Stimulated activated CD8-positive, alpha-beta memory T cell treated with anti-CD3 and anti-CD28 coated beads, Interleukin-12 subunit alpha, Interleukin-12 subunit beta, amount 100 ng/mL, for 4 hours (primary cell): ENCODE data around the gene HS6ST1.

Source experiments
- DNase-seq: peaks from one replicate; pipeline ENCODE4 v3.0.0-alpha.2; 2020; ENCODE audit warnings: low read depth

HS6ST1 gene

DNA sequence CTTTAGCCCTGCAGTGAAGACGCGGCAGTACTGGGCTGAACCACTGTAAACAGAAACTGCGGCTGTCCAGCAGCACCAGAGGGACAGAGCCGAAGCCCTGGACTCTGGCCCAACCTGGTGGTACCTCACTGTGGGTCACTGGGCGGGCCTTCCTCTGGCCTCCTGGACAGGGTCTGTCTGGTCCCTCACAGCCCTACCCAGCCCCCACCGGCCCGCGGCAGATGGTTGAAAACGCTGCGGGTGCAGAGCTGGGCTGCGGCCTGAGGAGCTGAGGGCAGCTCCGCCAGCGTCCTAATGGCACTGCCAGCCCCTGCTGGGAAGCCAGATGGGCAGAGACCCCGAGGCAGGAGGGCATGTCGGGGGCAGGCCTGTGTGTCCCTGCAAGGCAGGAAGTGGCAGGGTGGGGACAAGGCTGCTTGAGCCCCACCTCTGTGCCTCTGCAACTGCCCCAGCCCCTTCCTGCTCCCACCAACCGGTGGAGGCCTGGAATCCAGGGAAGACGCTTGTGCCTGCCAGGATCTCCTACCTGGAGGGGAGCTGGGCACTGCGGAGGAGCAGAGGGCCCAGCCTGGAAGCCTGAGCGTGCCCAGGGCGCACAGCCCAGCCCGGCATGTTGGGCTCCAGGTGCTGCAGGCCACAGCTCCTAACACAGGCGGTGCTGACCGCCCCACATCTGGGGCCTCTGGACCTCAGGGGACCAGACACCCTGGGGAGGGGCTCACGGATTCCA lies 36.3 kb downstream of the HS6ST1 start:
- no peak for DNase-seq

DNA sequence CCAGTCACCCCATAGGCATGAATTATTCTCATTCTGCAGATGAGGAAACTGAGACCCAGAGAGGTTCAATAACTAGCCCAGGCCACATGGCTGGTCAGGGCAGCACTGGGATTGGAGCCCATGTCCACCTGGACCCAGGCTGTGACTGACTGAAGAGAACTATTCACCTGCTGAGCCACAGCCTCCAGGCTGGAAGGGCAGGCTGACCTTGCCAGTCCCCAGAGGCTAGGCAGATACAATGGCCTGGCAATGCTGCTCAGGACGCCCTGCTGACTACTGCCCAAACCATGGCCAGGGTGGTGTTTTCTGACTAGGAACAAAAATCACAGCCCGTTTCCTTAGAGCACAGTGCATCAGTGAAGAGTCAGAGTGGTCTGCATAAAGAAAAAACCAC lies 36.8 kb downstream of the HS6ST1 start:
- no peak for DNase-seq

DNA sequence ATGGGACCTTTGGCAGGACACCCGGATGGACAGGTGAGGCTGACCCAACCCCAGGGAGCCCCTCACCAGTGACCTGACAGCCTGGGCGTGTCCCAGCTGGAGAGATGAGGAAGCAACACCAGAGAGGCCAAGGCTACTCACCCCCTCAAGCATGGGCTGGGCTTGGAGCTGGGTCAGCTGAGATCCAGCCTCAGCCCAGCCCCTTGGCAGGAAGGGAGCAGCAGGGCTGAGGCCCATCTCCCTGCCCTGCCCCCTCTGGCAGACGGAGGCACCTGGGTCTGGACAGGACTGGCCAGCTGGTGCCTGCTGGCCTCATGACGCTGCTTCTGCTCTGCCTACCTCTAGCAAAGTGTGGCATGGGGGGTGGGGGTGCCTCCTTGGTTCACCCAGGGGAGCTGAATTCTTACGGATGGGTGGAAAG lies 37.8 kb downstream of the HS6ST1 start:
- no peak for DNase-seq

DNA sequence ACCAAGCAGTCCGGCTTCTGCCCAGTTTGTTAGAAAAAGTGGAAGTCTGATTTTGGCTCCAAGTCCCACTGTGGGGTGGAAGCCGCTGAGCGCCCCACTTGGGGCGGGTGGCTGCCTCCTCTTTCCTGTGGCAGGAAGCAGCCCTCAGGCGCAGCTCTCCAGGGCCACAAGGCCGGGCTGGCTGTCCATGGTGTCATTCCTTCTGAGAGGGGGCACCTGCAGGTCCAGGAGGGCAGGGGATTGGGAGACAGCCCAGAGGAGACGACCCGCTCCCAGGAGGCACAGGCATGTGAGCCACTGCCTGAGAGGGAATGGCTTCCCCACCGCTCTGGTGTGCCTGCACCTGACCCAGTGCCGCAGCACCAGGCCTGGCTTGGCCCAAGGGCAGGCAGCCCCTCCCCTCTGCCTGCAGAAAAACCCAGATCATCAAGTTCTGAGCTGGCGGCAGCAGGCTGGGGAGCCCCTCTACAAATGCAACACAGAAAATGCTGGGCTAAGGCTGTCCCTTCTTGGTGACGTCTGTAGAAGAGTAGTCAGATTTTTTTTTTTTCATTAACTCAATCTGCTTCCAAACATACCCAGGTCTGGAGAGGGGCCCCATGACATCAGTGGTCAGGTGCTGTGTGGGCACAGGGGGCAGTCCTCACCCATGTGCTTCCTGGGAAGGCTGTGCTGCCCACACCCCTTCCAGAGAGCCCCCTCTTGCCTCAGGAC lies 38.4 kb downstream of the HS6ST1 start:
- no peak for DNase-seq

DNA sequence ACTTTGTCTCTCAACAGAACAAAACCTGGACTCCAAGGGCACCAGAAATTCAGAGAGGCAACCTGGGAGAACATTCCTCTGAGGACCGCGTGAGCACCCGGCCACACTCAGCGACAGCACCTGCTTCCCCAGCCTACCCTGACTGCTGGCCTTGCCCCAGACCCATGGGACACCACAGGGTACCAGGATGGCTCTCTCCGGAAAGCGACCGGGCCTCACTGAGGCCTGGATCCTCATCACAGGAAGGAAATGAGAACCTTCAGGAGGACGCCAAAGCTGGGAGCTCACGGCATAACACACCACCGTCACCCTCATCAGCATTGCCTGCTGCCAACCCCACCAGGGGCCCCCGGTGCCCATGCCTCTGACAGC lies 38.9 kb downstream of the HS6ST1 start:
- no peak for DNase-seq

DNA sequence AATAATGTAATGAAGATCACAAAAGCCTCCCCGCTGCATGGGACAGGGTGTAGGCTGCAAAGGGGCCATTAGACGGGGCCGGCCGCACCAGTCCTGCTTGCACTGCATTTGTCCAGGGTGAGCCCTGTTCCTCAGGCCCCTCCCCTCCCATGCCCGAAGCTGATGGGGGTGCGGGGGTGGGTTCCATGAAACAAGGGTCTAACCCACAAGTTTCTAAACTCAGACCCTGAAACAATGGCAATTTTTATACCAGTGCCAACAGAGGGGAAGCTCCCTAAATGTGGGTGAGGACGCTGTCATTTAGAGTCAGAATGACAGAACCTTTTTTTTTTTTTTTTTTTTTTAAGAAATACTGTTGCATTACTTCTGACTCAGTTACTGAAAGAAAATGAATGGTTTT lies 39.7 kb downstream of the HS6ST1 start:
- no peak for DNase-seq

DNA sequence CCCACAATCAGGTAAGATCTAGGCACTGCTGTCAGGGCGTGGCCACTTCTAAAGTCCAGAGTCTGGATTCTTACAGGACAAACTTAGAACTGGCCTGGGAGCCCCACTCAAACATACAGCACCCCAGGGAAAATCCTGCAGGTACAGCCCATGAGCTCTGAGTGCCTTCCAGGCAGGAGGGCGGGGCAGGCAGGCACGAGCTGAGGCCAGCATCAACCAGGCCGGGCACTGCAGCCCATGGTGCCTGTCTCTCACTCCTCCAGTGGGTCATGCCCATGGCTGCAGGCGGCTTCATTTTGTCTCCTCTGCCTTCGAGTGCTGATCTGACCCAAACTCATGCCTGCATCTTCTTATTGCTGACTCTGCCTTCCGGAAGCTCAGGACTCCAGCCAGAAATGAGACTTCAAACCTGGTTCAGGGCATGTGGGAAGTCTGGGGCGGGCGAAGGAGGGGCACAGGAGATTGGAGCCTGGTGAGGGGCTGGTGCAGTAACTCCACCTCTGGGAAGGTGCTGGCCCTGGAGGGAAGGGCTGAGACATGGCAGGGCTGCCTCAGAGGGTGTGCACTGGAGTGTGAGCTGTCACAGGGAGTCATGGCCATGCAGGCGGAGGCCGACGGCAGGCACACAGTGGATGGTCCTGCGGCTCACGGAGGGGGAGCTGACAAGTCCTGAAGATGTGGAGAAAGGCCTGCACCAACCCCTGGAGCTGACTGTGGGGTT lies 40.5 kb downstream of the HS6ST1 start:
- no peak for DNase-seq

DNA sequence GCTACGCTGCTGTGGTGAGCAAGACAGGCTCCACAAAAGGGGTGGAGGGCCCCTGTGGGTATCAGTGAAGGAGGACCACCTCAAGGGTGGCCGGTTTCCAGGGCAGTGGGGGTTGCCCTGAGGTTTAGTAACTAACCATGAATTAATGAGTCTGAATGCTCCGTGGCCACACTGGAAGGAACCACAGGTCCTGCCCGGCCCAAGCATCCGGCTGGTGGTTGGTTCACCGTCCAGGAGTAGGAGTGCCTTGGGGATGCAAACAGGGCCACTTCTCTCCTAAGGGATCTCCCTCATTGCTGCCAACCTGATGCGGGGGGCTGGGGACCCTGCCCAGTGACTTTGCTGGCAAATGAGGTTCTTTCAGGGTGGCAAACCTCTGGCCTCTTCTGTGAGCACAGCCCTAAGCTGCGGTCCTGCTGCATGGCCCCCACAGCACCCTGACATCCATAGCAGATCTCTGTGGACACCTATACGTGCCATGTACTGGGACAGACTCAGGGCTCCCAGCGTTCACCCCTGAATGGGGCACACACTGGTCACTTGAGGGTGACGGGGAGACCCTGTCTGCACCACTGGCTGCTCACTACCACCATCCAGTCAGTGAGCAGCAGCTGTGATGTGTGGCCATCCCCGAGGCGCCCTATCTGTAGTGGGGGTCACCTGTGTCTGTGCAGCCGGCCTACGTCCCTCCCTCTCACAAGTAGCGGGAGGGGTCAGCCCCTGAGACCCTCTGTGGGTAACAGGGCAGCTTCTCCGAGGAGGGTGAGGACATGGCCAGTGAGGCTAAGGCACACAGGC lies 41.6 kb downstream of the HS6ST1 start:
- DNase-seq = no peak

DNA sequence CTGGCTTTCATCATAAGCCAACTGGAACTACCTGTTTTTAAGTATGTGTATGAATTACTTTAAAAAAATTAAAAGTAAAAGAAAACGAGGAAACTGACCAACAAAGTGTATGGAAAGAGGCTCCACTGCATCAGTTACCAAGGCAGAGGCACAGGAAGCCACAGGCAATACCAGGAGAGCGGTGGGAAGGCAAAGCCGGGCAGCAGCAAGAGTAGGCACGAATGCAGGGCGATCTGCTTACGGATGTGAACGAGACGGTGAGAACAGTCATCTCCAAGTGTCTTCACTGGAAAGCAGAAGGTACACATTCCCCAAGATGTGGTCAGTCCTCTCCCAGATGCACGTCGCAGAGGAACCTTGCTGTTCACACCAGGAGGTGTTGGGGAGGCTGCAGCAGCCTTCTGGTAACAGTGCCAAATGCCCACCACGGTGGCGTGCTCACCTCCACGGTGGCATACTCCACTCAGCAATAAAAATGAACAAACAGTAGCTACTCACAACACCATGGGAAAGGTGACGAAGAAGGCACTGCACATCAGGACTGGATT lies 43.1 kb downstream of the HS6ST1 start:
- no peak for DNase-seq

DNA sequence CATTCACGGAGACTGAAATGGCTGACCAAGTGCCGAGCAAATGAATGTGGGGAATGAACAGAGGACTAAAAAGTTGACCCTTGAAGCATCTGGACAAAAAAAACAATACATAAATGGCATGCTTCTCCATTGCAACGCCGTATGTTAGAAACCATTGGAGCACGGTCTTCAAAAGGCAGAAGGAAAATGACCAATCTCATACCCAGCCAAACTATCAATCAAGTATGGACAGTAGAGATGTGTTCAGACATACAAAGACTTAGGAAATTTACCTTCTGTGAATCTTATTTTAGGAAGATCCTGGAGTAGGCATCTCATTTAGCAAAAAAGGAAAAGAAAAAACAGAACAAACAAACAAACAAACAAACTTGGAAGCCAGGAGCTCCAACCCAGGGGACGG lies 44.5 kb downstream of the HS6ST1 start:
- no peak for DNase-seq

DNA sequence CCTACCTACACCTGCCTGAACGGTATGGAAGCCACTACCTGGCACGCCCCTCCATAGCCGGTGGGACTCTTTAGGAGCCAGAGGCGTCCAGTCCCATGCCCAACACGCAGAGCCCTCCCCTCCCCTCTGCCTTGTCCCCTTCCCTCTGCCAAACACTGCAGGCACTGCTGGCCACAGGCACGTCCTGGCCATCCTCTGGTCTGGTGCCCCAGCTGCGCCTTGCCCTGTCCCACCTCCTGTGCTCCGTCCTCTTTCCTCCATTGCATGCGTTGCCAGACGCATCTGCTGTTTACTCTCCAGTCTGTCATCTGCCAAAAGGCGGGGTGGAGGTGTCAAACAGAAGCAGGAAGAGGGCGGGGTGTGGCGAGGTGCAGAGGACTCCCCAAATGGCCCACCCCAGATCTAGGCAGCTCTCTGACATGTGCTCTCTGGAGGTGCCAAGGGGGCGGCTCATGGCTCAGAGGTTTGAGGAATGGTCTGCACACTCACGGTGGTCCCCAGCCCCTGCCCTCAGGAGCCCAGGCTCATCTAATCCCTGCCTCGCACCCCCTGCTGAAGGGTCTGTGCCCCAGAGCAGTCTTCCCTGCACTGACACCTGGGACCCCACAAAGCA lies 45.1 kb downstream of the HS6ST1 start:
- no peak for DNase-seq

DNA sequence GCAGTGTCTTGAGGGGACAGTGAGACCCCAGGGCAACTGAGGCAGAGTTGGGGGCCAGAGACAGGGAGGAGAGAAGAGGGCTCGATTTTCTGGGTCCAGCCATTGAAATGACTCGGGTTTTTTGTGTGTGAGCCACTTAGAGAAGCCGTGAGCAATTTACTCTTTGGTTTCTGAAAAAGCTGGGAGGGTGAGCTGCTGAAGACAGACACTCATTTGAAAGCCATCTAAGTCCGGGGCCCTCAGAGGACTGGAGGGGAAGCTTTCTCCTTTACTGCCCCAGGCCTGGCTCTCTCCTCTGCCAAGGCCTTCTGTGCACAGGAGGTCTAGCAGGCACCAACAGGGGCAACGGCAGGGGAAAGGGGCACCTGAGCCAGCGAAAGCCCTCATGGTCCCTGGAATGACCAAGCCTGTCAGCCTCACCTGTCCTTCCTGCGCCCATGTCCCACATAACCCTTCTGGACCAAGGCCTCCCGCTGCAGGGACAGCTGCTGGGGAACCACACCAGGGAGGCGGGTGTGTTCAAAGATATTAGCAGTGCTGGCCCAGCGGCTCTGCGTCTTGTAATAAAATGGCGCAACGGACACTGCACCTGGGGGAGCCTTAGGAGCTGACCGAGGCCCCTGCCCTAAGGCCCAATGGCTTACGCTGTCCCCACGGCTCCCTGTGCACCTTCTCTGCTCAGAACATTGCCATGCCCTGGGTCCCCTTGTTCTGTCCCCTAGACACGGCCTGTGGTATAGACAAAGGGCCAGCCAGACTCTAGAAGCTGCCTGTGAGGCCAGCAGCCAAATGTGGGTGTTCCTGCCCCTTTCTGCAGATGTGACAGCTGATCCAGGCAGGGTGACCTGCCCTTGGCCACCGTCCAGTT lies 45.8 kb downstream of the HS6ST1 start:
- no peak for DNase-seq

DNA sequence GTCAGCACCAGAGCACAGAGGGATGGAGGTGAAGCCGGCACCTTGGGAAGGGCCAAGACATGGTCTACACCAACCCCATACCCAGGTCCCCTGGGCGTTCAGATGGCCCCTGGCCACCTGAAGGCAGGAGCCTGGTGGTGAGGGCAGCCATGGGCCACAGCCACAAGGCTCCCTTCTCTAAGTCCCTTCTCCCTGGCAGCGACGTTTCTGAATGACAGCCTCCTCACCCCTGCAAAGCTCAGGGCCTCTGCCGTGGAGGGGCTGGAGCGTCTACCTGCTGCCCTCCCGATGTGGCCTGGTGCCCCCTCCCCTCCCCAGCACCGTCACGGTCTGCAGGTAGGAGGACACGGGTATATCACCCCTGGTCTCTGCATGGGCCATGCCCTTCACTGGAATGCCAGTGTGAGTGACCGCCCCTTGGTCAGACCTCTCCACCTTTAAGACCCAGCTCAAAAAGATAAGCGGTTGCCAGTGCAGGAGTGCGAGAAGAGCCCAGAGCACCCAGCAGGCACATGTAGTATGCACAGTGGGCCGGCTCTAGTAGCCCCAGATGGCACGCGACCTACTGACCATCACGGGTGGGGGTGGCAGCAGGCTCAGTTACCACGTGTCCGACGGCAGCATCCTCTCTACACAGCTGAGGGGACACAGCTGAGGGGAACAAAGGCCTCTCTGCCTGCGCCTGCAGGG lies 46.6 kb downstream of the HS6ST1 start:
- no peak for DNase-seq

DNA sequence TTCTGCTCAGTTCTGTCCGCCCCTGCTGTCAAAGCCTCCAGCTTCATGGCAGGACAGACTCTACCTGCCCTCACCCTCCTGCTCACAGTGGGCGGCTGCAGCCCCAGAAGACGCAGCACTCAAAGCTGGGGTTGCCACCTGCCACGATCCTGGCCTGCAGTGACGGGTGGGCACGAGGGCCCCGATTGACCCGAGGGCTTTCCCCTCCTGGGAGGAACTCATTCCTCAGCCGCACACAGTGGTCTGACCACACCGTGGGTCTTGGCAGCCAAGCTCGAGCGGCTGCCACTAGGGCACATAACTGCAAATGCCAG lies 47.1 kb downstream of the HS6ST1 start:
- DNase-seq = no peak

DNA sequence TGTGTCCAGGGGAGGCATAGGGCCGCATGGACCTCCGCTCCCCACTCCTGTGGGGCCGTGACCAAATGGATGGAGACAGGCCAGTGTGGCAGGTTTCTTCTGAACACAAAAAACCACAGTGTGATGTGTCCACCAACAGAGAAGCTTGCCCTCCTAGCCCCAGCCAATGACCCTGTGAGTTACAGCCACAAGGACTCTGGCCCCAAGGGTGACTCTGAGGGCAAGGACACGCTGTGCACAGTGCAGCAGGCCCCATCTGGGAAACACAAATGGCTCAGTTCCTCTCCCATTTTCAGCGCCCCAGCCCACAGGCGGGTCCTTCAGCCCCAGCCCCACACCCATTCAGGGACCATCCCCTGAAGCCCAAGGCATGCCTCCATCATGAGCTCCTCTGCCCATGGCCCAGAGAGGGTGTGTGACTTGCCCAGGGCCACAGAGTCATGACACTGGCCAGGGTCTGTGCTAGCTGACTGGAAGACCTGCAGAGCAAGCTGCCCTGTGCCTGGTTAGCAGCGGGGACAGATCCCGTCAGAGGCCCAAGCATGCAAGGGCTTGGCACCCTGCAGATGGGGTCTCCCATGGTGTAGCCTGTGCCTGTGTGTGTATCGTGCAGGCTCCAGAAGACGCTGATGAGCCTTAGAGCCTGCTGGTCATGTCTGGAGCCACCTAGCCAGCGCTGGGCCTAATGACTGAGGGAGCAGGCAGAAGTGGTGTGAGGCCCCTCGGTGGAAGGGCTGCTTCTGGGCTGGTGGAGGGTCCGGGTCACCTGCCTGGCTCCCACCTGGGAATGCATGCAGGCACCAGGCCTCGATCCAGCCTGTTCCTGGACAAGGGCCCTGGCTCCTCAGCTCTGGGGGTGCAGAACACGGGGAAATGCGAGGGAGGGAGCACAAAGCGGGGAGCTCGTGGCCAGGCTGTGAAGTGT lies 47.7 kb downstream of the HS6ST1 start:
- no peak for DNase-seq

DNA sequence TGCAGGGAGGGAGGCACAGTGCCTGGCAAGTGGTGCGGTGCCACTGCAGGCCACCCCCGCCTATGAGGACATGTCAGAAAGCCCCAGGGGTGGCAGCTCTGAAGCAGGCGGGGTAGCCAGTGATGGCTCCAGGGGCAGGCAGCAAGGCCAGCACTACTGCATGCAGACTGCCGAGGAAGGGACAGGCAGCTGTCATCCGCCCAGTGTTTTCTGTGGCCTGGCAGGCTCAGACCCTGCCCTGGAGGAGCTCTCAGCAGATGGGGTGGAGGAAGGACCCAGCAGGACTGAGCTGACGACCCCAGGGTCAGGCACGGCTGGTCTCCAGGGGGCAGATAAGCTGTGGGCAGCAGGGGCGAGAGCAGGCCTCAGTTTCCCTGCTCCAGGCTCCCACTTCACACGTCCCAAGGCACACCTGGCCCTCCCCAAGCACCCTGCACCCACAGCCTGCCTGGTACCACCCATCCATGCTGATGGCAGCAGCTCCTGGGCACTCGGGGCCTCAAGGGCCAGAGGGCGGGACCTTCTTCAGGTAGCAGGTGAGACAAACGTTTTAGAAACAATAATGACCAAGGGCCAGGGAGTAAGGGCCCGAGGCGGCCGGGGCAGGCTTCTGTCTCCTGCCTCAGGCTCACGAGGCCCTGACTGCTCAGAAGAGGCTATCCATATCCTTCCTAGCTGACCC lies 48.5 kb downstream of the HS6ST1 start:
- no peak for DNase-seq

DNA sequence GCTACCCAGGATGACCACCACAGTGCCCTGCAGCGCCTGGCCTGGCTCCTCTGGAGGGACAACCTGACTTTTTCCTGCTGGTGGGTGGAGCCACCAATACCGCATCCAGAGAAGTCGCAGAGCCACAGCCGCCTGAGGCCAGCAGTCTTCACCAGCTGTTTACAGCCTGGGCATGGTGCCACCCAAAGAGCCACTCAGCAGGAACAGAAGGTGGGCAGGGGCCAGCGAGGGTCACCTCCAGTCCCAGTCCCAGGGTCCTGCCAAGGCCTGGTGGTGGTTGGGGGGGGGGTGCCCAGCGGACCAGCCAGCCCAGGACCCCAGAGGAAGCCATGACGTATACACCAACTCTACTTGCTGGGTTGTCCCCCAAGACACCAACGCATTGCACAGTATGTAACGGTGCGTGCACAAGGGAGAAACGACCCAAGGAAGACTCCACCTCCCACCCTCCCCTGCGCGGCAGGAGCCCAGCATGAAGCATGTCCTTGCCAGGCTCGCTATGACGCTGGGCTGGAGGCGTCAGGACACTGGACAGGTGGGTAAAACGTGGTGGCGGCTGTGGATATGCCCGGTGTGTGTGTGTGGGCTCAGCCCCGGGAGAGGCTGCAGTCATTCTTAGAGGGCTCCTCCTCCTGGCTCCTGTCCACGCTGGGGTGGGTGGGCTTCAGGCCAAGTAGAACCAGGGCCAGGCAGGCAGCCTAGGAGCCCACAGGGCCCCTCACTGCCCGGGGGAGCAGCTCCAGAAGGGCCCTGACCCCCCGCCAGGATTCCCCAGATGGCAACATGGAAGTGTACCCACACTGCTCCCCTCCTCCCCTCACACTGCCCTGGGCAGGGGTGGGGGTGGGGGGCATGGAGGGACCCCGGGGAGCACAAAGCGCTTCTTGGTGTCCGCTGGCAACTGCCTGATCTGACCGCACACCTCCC lies 49.3 kb downstream of the HS6ST1 start:
- no peak for DNase-seq
